ENCODE data around the gene ZNF384.

Gene ZNF384

DNA sequence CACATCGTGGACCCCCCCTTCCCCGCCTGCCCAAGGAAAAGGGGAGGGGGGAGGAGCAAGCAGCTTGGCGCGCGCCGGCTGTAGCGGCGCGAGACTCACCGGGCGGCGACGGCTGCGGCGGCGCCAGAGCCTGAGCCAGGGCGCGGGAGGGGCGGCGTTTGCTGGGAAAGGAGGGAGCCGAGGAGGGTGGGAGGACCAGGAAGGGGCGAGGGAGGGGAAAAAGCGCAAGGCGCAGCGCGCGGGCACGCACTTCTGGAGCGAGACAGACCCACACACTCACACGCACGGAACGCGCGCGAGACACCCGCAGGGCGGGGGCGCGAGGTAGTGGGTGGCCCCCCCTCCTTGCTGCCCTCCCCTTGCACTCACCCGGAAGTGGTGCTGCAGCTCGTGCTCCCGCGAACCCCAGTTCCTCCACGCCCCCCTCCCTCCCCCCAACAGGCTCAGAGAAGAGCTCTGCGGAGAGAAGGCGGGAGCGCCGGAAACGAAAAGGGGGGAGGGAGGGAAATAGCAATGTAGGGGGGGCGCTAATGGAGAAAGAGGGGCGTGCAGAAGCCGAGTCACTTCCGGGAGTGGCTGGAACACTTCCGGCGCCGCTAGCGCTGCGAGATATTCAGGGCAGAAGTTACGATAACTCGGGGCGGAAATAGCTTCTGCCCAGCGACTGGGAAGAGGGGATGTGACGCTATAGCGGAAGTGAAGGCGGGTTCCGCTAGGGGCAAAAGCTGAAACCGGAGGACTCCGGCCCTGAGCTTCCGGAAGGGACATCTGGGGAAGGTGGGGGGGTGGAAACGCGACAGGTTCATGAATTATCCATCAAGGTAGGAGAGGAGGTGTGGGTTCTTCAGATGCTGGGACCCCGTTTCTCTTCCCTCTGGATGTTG, at the start of gene ZNF384:
ZNF384 (minus strand) TSS at position 377 of the 884 bp plus-strand sequence. CDS start 9,855 bp downstream, outside the sequence.
- TF ChIP-seq, protein P1, sequence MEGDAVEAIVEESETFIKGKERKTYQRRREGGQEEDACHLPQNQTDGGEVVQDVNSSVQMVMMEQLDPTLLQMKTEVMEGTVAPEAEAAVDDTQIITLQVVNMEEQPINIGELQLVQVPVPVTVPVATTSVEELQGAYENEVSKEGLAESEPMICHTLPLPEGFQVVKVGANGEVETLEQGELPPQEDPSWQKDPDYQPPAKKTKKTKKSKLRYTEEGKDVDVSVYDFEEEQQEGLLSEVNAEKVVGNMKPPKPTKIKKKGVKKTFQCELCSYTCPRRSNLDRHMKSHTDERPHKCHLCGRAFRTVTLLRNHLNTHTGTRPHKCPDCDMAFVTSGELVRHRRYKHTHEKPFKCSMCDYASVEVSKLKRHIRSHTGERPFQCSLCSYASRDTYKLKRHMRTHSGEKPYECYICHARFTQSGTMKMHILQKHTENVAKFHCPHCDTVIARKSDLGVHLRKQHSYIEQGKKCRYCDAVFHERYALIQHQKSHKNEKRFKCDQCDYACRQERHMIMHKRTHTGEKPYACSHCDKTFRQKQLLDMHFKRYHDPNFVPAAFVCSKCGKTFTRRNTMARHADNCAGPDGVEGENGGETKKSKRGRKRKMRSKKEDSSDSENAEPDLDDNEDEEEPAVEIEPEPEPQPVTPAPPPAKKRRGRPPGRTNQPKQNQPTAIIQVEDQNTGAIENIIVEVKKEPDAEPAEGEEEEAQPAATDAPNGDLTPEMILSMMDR (IDR thresholded peaks at IDR 0.05; ENCODE audit: extremely low read depth, insufficient read depth, missing control alignments), result no peak

DNA sequence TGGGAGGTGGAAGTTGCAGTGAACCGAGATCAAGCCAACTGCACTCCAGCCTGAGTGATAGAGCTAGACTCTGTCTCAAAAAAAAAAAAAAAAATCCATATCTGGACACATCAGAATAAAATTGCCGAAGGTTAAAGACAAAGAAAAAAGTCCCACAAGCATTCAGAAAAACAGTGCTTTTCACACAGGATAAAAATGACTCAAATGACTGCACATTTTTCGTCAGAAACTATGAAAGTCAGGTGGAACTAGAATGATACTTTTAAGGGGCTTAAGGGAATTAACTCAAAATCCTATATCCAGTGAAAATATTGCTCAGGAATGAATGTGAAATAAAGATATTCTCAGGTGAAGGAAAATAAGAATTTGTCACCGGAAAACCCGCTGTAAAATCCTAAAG, 47.6 kb upstream of the ZNF384 start:
- in situ Hi-C loops (cut with MboI; ENCODE audit: low pct_unique_long_range_greater_than_20kb, low sequenced_read_pairs, unreplicated experiment), result no loop called here
- DNase-seq (ENCODE audit: low spot score), result no peak
- TF ChIP-seq, protein P1 (IDR thresholded peaks at IDR 0.05; ENCODE audit: extremely low read depth, insufficient read depth, missing control alignments), result no peak

More for the DNA sequence above, at the start of gene ZNF384:
- in situ Hi-C loops (cut with MboI; ENCODE audit: low pct_unique_long_range_greater_than_20kb, low sequenced_read_pairs, unreplicated experiment), result no loop called here
- DNase-seq (ENCODE audit: low spot score), result peak; percentile 96

DNA sequence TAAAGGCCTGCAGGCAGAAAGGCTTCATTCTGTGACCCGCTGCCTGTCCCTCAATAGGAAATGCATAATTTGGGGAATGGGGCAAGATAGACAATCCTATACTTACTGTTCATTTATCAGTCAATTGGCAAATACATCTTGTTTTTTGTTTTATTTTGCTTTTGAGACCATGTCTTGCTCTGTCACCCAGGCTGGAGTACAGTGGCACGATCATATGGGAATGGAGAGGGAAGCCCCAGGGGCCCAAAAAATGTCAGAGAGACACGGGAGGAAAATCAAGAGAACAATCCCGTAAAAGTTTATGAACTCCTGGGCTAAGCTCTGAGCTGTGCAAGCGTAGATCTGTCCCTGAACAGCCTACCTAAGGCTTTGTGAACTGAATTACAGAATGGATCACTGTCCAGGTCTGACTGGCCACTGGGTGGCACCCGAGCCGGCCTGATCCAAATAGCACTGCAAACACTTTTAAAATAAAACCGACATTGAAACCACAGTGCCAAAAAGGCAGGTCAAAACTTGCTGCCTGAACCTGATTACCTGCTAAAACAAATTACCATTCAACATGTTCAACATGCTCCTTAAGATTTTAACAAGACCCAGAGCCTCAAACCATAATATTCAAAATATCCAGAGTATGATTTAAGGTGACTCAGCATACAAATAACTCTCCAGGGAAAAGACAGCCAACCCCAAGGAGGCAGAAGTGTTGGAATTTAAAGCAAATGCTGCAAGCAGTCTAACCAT, 46.4 kb upstream of the ZNF384 start:
- DNase-seq (ENCODE audit: low spot score), result peak; percentile 67
- in situ Hi-C loops (cut with MboI; ENCODE audit: low pct_unique_long_range_greater_than_20kb, low sequenced_read_pairs, unreplicated experiment), result no loop called here
- TF ChIP-seq, protein P1 (IDR thresholded peaks at IDR 0.05; ENCODE audit: extremely low read depth, insufficient read depth, missing control alignments), result peak; percentile 68

DNA sequence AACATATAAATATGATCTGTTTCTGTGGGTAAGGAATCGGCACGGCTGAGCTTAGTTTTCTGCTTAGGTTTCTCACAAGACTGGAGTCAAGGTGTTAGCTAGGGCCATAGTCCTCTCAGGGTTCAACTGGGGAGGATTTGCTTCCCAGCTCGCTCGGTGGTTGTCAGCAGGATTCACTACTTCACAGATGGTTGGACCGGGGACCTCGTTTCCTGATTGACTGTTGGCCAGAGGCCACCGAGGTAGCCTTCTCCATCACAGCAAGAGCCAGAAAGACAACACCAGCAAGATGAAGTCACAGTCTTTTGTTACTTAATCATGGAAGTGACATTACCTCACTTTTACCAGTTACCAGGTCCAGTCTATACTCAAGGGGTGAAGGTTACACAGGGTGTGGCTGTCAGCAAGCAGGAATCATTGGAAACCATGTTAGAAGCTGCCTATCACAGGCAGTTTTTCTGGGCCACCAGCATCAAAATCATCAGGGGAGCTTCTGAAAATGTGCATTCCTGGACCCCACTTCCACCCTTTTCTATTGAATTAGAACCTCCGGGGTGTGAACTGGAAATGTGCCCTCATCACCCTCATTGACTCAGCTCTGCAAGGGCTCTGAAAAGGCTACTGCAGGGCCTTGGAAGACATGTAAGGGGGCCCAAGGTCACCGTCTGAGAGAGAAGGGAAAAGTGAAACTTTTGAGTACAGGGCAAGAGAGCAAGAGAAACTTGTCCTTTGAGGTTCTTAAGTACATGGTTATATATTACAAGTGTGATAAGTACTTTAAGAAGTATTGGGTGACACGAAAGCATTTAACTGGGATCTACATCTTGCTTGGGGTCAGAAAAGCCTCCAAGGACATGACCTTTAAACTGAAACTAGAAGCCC, 45.6 kb upstream of the ZNF384 start:
- in situ Hi-C loops (cut with MboI; ENCODE audit: low pct_unique_long_range_greater_than_20kb, low sequenced_read_pairs, unreplicated experiment), result no loop called here
- DNase-seq (ENCODE audit: low spot score), result no peak
- TF ChIP-seq, protein P1 (IDR thresholded peaks at IDR 0.05; ENCODE audit: extremely low read depth, insufficient read depth, missing control alignments), result no peak

DNA sequence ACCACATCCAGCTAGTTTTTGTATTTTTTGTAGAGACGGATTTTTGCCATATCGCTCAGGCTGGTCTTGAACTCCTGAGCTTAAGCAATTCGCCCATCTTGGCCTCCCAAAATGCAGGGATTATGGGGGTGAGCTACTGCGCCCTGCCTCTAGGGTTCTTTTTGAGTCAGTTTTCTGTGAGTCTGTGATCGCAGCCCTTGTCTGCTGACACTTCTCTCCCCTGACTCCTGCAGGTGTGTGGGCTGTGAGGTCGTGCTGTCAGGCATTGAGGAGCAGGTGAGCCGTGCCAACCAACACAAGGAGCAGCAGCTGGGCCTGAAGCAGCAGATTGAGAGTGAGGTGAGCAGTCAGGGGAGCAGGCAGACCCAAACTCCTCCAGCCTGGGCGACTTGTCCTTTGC, 41.0 kb upstream of the ZNF384 start:
- in situ Hi-C loops (cut with MboI; ENCODE audit: low pct_unique_long_range_greater_than_20kb, low sequenced_read_pairs, unreplicated experiment), result no loop called here
- no peak for DNase-seq (ENCODE audit: low spot score)
- TF ChIP-seq, protein P1 (IDR thresholded peaks at IDR 0.05; ENCODE audit: extremely low read depth, insufficient read depth, missing control alignments), result no peak

DNA sequence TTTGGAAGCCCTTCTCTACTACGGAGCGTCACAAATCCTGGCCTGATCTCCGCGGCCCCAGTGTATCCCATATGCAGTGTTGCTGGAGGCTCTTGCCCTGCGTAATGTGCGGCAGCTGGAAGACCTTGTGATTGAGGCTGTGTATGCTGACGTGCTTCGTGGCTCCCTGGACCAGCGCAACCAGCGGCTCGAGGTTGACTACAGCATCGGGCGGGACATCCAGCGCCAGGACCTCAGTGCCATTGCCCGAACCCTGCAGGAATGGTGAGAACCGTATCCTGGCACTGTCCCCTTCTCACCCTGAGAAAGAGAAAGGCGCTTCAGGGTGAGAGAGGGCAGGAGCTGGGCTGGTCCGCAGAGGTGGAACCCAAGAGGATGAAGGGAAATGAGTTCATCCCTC, 40.0 kb upstream of the ZNF384 start:
- DNase-seq (ENCODE audit: low spot score), result no peak
- TF ChIP-seq, protein P1 (IDR thresholded peaks at IDR 0.05; ENCODE audit: extremely low read depth, insufficient read depth, missing control alignments), result no peak
- in situ Hi-C loops (cut with MboI; ENCODE audit: low pct_unique_long_range_greater_than_20kb, low sequenced_read_pairs, unreplicated experiment), result no loop called here
